ENCODE results near the gene MTARC2. TPM values are rescaled to one million over a fixed set of nuclear protein-coding genes. Genes with fewer than 3 reads are reported as not detected.

The MTARC2 gene
- polyA plus RNA-seq, 2 of the 4 experiments (the other 2 are of a cell fraction), result 13.5 to 18.4 TPM

DNA sequence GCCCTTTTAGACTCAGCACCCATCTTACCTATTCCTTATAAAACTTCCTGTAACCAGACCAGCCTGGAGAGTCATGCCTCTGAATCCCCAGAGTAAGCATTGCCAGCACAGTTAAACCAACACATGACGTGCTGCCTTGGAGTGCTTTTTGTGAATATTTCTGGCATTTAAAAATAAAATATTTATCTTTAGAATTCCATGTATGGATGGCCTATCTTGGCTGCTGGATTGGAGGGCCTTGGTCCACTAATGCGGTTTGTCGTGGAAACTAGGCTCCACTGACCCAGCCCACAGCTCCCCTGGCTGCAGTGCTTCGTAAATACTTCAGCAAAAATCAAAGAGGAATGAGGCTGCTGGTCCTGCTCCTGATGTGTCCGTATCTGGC lies 56.1 kb downstream of the MTARC2 start:
- TF ChIP-seq, protein P1, sequence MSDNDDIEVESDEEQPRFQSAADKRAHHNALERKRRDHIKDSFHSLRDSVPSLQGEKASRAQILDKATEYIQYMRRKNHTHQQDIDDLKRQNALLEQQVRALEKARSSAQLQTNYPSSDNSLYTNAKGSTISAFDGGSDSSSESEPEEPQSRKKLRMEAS (IDR thresholded peaks at IDR 0.05), result no peak
- TF ChIP-seq RNF2 (IDR thresholded peaks at IDR 0.05; ENCODE audit: borderline replicate concordance, low read depth) (no peak), NPAS2 (CRISPR knock-in tag; IDR thresholded peaks at IDR 0.05; ENCODE audit: borderline replicate concordance) (no peak), ZSCAN20 (CRISPR knock-in tag; IDR thresholded peaks at IDR 0.05) (no peak)
- TF ChIP-seq, protein P2, sequence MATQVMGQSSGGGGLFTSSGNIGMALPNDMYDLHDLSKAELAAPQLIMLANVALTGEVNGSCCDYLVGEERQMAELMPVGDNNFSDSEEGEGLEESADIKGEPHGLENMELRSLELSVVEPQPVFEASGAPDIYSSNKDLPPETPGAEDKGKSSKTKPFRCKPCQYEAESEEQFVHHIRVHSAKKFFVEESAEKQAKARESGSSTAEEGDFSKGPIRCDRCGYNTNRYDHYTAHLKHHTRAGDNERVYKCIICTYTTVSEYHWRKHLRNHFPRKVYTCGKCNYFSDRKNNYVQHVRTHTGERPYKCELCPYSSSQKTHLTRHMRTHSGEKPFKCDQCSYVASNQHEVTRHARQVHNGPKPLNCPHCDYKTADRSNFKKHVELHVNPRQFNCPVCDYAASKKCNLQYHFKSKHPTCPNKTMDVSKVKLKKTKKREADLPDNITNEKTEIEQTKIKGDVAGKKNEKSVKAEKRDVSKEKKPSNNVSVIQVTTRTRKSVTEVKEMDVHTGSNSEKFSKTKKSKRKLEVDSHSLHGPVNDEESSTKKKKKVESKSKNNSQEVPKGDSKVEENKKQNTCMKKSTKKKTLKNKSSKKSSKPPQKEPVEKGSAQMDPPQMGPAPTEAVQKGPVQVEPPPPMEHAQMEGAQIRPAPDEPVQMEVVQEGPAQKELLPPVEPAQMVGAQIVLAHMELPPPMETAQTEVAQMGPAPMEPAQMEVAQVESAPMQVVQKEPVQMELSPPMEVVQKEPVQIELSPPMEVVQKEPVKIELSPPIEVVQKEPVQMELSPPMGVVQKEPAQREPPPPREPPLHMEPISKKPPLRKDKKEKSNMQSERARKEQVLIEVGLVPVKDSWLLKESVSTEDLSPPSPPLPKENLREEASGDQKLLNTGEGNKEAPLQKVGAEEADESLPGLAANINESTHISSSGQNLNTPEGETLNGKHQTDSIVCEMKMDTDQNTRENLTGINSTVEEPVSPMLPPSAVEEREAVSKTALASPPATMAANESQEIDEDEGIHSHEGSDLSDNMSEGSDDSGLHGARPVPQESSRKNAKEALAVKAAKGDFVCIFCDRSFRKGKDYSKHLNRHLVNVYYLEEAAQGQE (IDR thresholded peaks at IDR 0.05), result no peak
- WGBS (ENCODE audit: missing lambda C conversion rate), result 63% methylated on average over 5 of the region's 5 CpGs
- Histone ChIP-seq H3K9me3 (no peaks in the 10 kb centered on the region), H3K27ac (no peak overlapping the region), H3K4me1 (no peaks in the 10 kb centered on the region), H3K4me2 (no peak overlapping the region), H3K4me3 (no peak overlapping the region)
- ChIA-PET POLR2A (no interaction called here), CTCF (interaction anchor here (0.6 to 1.9 kb wide), 15 partner anchors 10 to 969 kb away, joined by 3 to 9 read pairs (median 3); no protein-coding TSS in a partner anchor)
- DNase-seq (ENCODE audit: low read depth in 1 of 2, low spot score in 1 of 2) (no peak), ATAC-seq (peak; percentile 7 to 12; a peak in 1 of 6 replicates), FAIRE-seq (no peak)

DNA sequence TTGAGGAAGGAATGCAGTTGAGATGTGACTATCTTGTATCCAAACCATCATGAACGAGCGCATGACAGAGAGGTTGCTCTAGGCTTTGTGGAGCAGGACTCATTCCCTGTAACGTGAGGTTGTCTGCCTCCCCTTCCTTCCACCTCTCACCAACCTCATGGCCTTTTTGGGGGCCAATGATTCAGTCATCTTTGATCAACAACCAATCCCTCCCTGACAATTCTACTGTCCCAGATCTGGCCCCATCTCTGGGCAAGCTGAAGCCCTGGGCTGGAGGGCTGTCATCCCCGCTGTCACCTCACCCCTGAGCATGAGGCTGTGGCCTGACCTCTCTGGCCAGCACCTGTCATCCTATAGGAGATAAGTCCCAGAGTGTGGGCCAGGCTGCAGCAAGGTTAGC lies 58.3 kb downstream of the MTARC2 start:
- ChIA-PET CTCF (interaction anchor here (0.6 to 1.9 kb wide), 6 partner anchors 31 to 1805 kb away, joined by 3 to 7 read pairs (median 4); no protein-coding TSS in a partner anchor), POLR2A (no interaction called here)
- FAIRE-seq, result no peak
- TF ChIP-seq MYC (IDR thresholded peaks at IDR 0.05; ENCODE audit: borderline replicate concordance, low read length) (no peak), EHF (CRISPR knock-in tag; IDR thresholded peaks at IDR 0.05) (no peak), GATA3 (IDR thresholded peaks at IDR 0.05; ENCODE audit: borderline replicate concordance) (no peak), RAD21 (conservative IDR thresholded peaks at IDR 0.05 in 1 of 2, IDR thresholded peaks at IDR 0.05 in 1 of 2) (no peak), CHD2 (IDR thresholded peaks at IDR 0.05; ENCODE audit: low read length, partially characterized antibody) (no peak)
- Histone ChIP-seq H3K27ac (no peak overlapping the region), H3K4me3 (no peak overlapping the region), H3K4me2 (no peak overlapping the region), H3K9me3 (no peaks in the 10 kb centered on the region), H3K4me1 (no peaks in the 10 kb centered on the region)
- ATAC-seq, result no peak
- no peak for DNase-seq (ENCODE audit: low read depth in 1 of 2, low spot score in 1 of 2)
- 87% methylated on average over 4 of the region's 4 CpGs for WGBS (ENCODE audit: missing lambda C conversion rate)

DNA sequence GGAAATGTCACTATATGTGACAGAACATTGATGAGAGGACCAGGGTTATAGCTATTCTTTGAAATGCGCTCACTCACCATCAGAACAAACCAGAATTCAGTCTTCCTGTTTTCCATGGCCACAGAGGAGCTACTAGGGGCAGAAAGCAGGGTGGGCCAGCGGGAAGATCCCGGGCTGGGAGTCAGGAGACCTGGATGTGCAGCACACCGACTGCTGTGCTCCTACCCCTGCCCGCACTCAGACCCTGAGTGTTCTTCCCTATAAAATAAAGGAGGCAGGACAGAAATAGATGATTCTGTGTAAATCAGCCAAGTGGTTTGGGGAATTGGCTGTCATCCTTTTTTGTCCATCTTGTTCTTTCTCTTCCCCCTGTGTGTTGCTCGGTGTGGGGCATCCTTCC lies 59.6 kb downstream of the MTARC2 start:
- POLR2A ChIA-PET, result no interaction called here
- Histone ChIP-seq H3K4me3 (no peak overlapping the region), H3K9me3 (no peaks in the 10 kb centered on the region), H3K4me2 (no peak overlapping the region), H3K27ac (no peak overlapping the region), H3K4me1 (no peaks in the 10 kb centered on the region)
- CTCF ChIA-PET, result interaction anchor here (0.8 to 1.9 kb wide), 5 partner anchors 31 to 1647 kb away, joined by 3 to 7 read pairs (median 6); no protein-coding TSS in a partner anchor
- 79% methylated on average over 6 of the region's 6 CpGs for WGBS (ENCODE audit: missing lambda C conversion rate)
- FAIRE-seq (no peak), DNase-seq (ENCODE audit: low read depth in 1 of 2, low spot score in 1 of 2) (no peak), ATAC-seq (no peak)
- TF ChIP-seq ESRRA (IDR thresholded peaks at IDR 0.05; ENCODE audit: borderline replicate concordance, low read length) (no peak), CBX8 (IDR thresholded peaks at IDR 0.05) (no peak), MYC (IDR thresholded peaks at IDR 0.05; ENCODE audit: borderline replicate concordance, low read length) (no peak), HEYL (CRISPR knock-in tag; IDR thresholded peaks at IDR 0.05) (no peak), ZC3H11A (IDR thresholded peaks at IDR 0.05) (no peak), JUN (IDR thresholded peaks at IDR 0.05) (no peak), POLR2AphosphoS2 (conservative IDR thresholded peaks at IDR 0.05; ENCODE audit: low read length) (no peak), NR3C1 (IDR thresholded peaks at IDR 0.05) (no peak)
- TF ChIP-seq, protein P3, sequence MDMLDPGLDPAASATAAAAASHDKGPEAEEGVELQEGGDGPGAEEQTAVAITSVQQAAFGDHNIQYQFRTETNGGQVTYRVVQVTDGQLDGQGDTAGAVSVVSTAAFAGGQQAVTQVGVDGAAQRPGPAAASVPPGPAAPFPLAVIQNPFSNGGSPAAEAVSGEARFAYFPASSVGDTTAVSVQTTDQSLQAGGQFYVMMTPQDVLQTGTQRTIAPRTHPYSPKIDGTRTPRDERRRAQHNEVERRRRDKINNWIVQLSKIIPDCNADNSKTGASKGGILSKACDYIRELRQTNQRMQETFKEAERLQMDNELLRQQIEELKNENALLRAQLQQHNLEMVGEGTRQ (IDR thresholded peaks at IDR 0.05), result no peak
- TF ChIP-seq, protein P1 (IDR thresholded peaks at IDR 0.05), result no peak
